CD4-positive, alpha-beta memory T cell (primary cell): ENCODE measurements around the gene APC2. TPM values are rescaled to one million over a fixed set of nuclear protein-coding genes. Genes with fewer than 3 reads are reported as not detected.

Source experiments
- CTCF ChIA-PET: fragments of 350-600 bp; sonication (Branson Sonifier 250); formaldehyde crosslinking; loops from one replicate; lab custom pipeline; 2021; ENCODE audit warnings: inconsistent platforms; ENCODE audit not compliant: partially characterized antibody; lab: Charles Lee
- POLR2A ChIA-PET: fragments of 350-600 bp; sonication (Branson Sonifier 250); formaldehyde crosslinking; loops from one replicate; lab custom pipeline; 2021; ENCODE audit not compliant: partially characterized antibody; lab: Charles Lee
- DNase-seq, 5 donors: peaks; one replicate each; pipeline versions ENCODE4 v3.0.0 to v3.0.0-alpha.2; 2020 to 2022; ENCODE audit warnings: mixed read lengths in 1 of 5
- H3K27ac ChIP-seq: one replicate; pipeline ENCODE4 v1.7.0; 2013; ENCODE audit warnings: low read depth, low read length
- H3K27me3 ChIP-seq: 2 replicates; pipeline ENCODE4 v1.7.0; 2013; ENCODE audit warnings: mild to moderate bottlenecking, low read length, moderate library complexity; ENCODE audit not compliant: insufficient read depth
- H3K36me3 ChIP-seq: 2 replicates; pipeline ENCODE4 v1.7.0; 2013; ENCODE audit warnings: mild to moderate bottlenecking, low read length, moderate library complexity; ENCODE audit not compliant: insufficient read depth
- H3K4me1 ChIP-seq: 2 replicates; pipeline ENCODE4 v1.7.0; 2013; ENCODE audit warnings: mild to moderate bottlenecking, low read length, moderate library complexity; ENCODE audit not compliant: insufficient read depth
- H3K4me3 ChIP-seq, 2 donors: one replicate each; pipeline ENCODE4 v1.7.0; 2013; ENCODE audit warnings: low read length in 2 of 2, mild to moderate bottlenecking in 1 of 2
- H3K9me3 ChIP-seq, 2 donors: one replicate each; pipeline ENCODE4 v1.7.0; 2013; ENCODE audit warnings: low read length in 2 of 2, control low read depth in 1 of 2; ENCODE audit not compliant: control insufficient read depth in 1 of 2
- H3K27ac Mint-ChIP-seq, 7 donors: one replicate each; pipeline ENCODE4 v1.8.0; 2020 to 2021; ENCODE audit warnings: mixed read lengths in 7 of 7, mild to moderate bottlenecking in 6 of 7, inconsistent platforms in 3 of 7, moderate library complexity in 3 of 7
- H3K27me3 Mint-ChIP-seq, 2 donors: one replicate each; pipeline ENCODE4 v1.8.0; 2020 to 2021; ENCODE audit warnings: mixed read lengths in 2 of 2
- H3K36me3 Mint-ChIP-seq, 2 donors: one replicate each; pipeline ENCODE4 v1.8.0; 2020 to 2021; ENCODE audit warnings: mixed read lengths in 2 of 2, inconsistent platforms in 1 of 2, mild to moderate bottlenecking in 1 of 2
- H3K4me1 Mint-ChIP-seq, 4 donors: one replicate each; pipeline ENCODE4 v1.8.0; 2020 to 2021; ENCODE audit warnings: mixed read lengths in 4 of 4, mild to moderate bottlenecking in 1 of 4
- H3K4me3 Mint-ChIP-seq, 8 donors: one replicate each; pipeline ENCODE4 v1.8.0; 2020 to 2021; ENCODE audit warnings: mixed read lengths in 8 of 8, mild to moderate bottlenecking in 7 of 8, moderate library complexity in 6 of 8, inconsistent platforms in 3 of 8
- H3K9me3 Mint-ChIP-seq, 8 donors: one replicate each; pipeline ENCODE4 v1.8.0; 2020 to 2021; ENCODE audit warnings: mixed read lengths in 8 of 8, mild to moderate bottlenecking in 5 of 8, inconsistent platforms in 3 of 8, moderate library complexity in 1 of 8
- intact Hi-C: fragments of 100-400 bp; cut with micrococcal nuclease; formaldehyde crosslinking; loops from one replicate; pipeline ENCODE4 v1.15.1; 2023
- polyA plus RNA-seq, 2 donors: library from polyadenylated mRNA; unstranded; fragments of 300-500 nt; fragmentation: Illumina TruSeq; gene quantifications; one replicate each; pipeline ENCODE4 v1.2.3, GENCODE V29; 2021
- total RNA-seq, 2 experiments: library from RNA; stranded (reverse); gene quantifications; one replicate each; pipeline ENCODE4 v1.2.3, GENCODE V29; 2021

The APC2 gene
- total and polyA plus RNA-seq, 4 experiments from 2014 or later, result not detected

- Histone ChIP-seq H3K36me3 (peaks cover 11% of the 10 kb centered on the region), H3K4me3 (peak overlapping the region; percentile 33 to 57), H3K9me3 (no peaks in the 10 kb centered on the region), H3K27me3 (no peaks in the 10 kb centered on the region), H3K27ac (peak overlapping the region; percentile 88), H3K4me1 (peaks cover 43% of the 10 kb centered on the region)
- intact Hi-C loops, result loop anchor here (1.0 to 5.0 kb wide), 8 partner anchors 24 to 610 kb away; partner anchors contain the start of genes FAM174C, MBD3, NDUFS7 and PTBP1
- peaks cover 21 to 48% (median 38%) of the 10 kb centered on the region in 4 donors for H3K4me1 Mint-ChIP-seq
- peak; percentile 98 to 100 (median 100) for DNase-seq
- ChIA-PET CTCF (no interaction called here), POLR2A (interaction anchor here (1.0 kb wide), 1 partner anchor 138 kb away, joined by 3 read pairs; the partner anchor contains the start of gene CIRBP)
- no peaks in the 10 kb centered on the region for H3K27me3 Mint-ChIP-seq
- H3K9me3 Mint-ChIP-seq, result no peaks in the 10 kb centered on the region
- peak overlapping the region; percentile 67 to 86 (median 84) for H3K27ac Mint-ChIP-seq
- peaks cover 4 to 17% of the 10 kb centered on the region in 2 donors for H3K36me3 Mint-ChIP-seq
- H3K4me3 Mint-ChIP-seq, result peak overlapping the region; percentile 73 to 87 (median 82)
Measured at GRCh38 chr19:1406774-1407527, 43.0 kb upstream of the APC2 start.

- CTCF ChIA-PET, result no interaction called here
- Histone ChIP-seq H3K4me3 (peak within 1 kb of the TSS; percentile 75 to 91), H3K9me3 (no peaks in the 10 kb centered on the region), H3K4me1 (peaks cover 48% of the 10 kb centered on the region), H3K27me3 (no peaks in the 10 kb centered on the region), H3K27ac (peak within 1 kb of the TSS; percentile 88), H3K36me3 (peaks cover 17% of the 10 kb centered on the region)
- no peaks in the 10 kb centered on the region for H3K9me3 Mint-ChIP-seq
- H3K27me3 Mint-ChIP-seq, result no peaks in the 10 kb centered on the region
- intact Hi-C loops, result loop anchor here (1.0 to 5.0 kb wide), 8 partner anchors 24 to 610 kb away; partner anchors contain the start of genes FAM174C, MBD3, NDUFS7 and PTBP1
- H3K27ac Mint-ChIP-seq, result peak within 1 kb of the TSS; percentile 67 to 95 (median 85)
- H3K4me3 Mint-ChIP-seq, result peak within 1 kb of the TSS; percentile 73 to 95 (median 88)
- H3K36me3 Mint-ChIP-seq, result peaks cover 4 to 19% of the 10 kb centered on the region in 2 donors
- POLR2A ChIA-PET, result interaction anchor here (1.0 to 2.8 kb wide), 5 partner anchors 13 to 139 kb away, joined by 3 to 18 read pairs (median 5); partner anchors contain the start of genes CIRBP, FAM174C and NDUFS7
- H3K4me1 Mint-ChIP-seq, result peaks cover 22 to 51% (median 42%) of the 10 kb centered on the region in 4 donors
- DNase-seq, result peak in 4 of 5 donors; percentile 29 to 66 (median 41)
Measured at GRCh38 chr19:1407528-1408299, 42.2 kb upstream of the APC2 start, which contains the start of gene DAZAP1. DAZAP1 (plus strand) TSS chr19:1407586; CDS start chr19:1407774, 188 bp downstream.

GRCh38 chr19:1408300-1409203, 41.4 kb upstream of the APC2 start:
- Histone ChIP-seq H3K36me3 (peaks cover 25% of the 10 kb centered on the region), H3K9me3 (no peaks in the 10 kb centered on the region), H3K4me1 (peaks cover 56% of the 10 kb centered on the region), H3K27ac (peak overlapping the region; percentile 88), H3K27me3 (no peaks in the 10 kb centered on the region), H3K4me3 (peak overlapping the region; percentile 75 to 91)
- H3K9me3 Mint-ChIP-seq, result no peaks in the 10 kb centered on the region
- peaks cover 24 to 56% (median 49%) of the 10 kb centered on the region in 4 donors for H3K4me1 Mint-ChIP-seq
- H3K36me3 Mint-ChIP-seq, result peaks cover 4 to 22% of the 10 kb centered on the region in 2 donors
- intact Hi-C loops, result loop anchor here (5.0 kb wide), 1 partner anchor 156 kb away; no protein-coding TSS in a partner anchor
- peak overlapping the region; percentile 90 to 96 (median 94) for H3K27ac Mint-ChIP-seq
- CTCF ChIA-PET, result interaction anchor here (1.0 kb wide), 1 partner anchor 63 kb away, joined by 3 read pairs; no protein-coding TSS in a partner anchor
- H3K4me3 Mint-ChIP-seq, result peak overlapping the region; percentile 91 to 96 (median 94)
- no peaks in the 10 kb centered on the region for H3K27me3 Mint-ChIP-seq
- peak; percentile 66 to 76 (median 73) for DNase-seq
- POLR2A ChIA-PET, result interaction anchor here (1.0 to 2.8 kb wide), 12 partner anchors 10 to 139 kb away, joined by 3 to 18 read pairs (median 5); partner anchors contain the start of genes CIRBP, FAM174C, NDUFS7 and REEP6

- DNase-seq, result no peak
- Histone ChIP-seq H3K27ac (peak overlapping the region; percentile 88), H3K4me1 (peaks cover 62% of the 10 kb centered on the region), H3K4me3 (peak overlapping the region; percentile 75 to 91), H3K36me3 (peaks cover 25% of the 10 kb centered on the region), H3K9me3 (no peaks in the 10 kb centered on the region), H3K27me3 (no peaks in the 10 kb centered on the region)
- CTCF ChIA-PET, result interaction anchor here (1.0 to 1.4 kb wide), 3 partner anchors 28 to 62 kb away, joined by 3 to 9 read pairs (median 4); no protein-coding TSS in a partner anchor
- intact Hi-C loops, result loop anchor here (5.0 kb wide), 1 partner anchor 157 kb away; no protein-coding TSS in a partner anchor
- H3K27me3 Mint-ChIP-seq, result no peaks in the 10 kb centered on the region
- POLR2A ChIA-PET, result interaction anchor here (1.0 to 2.8 kb wide), 10 partner anchors 9 to 140 kb away, joined by 3 to 18 read pairs (median 4); partner anchors contain the start of genes CIRBP, FAM174C and REEP6
- H3K36me3 Mint-ChIP-seq, result peaks cover 4 to 24% of the 10 kb centered on the region in 2 donors
- peaks cover 27 to 65% (median 54%) of the 10 kb centered on the region in 4 donors for H3K4me1 Mint-ChIP-seq
- peak overlapping the region; percentile 90 to 96 (median 94) for H3K27ac Mint-ChIP-seq
- H3K4me3 Mint-ChIP-seq, result peak overlapping the region; percentile 91 to 96 (median 94)
- no peaks in the 10 kb centered on the region for H3K9me3 Mint-ChIP-seq
Measured at GRCh38 chr19:1409204-1410005, 40.5 kb upstream of the APC2 start.

- Mint-ChIP-seq H3K9me3 (no peaks in the 10 kb centered on the region), H3K27ac (peak overlapping the region; percentile 80 to 94 (median 89)), H3K4me1 (peaks cover 32 to 71% (median 59%) of the 10 kb centered on the region in 4 donors), H3K36me3 (peaks cover 4 to 29% of the 10 kb centered on the region in 2 donors), H3K27me3 (no peaks in the 10 kb centered on the region), H3K4me3 (peak overlapping the region; percentile 48 to 96 (median 86))
- Histone ChIP-seq H3K36me3 (peaks cover 25% of the 10 kb centered on the region), H3K4me1 (peaks cover 69% of the 10 kb centered on the region), H3K9me3 (no peaks in the 10 kb centered on the region), H3K27ac (peak overlapping the region; percentile 88), H3K4me3 (no peak overlapping the region), H3K27me3 (no peaks in the 10 kb centered on the region)
- no peak for DNase-seq
- CTCF ChIA-PET, result interaction anchor here (1.2 to 1.4 kb wide), 2 partner anchors 27 to 35 kb away, joined by 4 to 9 read pairs; no protein-coding TSS in a partner anchor
- POLR2A ChIA-PET, result interaction anchor here (2.1 to 2.8 kb wide), 3 partner anchors 8 to 141 kb away, joined by 10 to 18 read pairs (median 12); partner anchors contain the start of gene CIRBP
- intact Hi-C loops, result no loop called here
Measured at GRCh38 chr19:1410136-1410786, 39.7 kb upstream of the APC2 start.
